Natural killer cell (primary cell): ENCODE measurements around the gene PKP3. TPM values are rescaled to one million over a fixed set of nuclear protein-coding genes. Genes with fewer than 3 reads are reported as not detected.

Source experiments
- ATAC-seq, 3 donors: fragments of 150-1000 bp in 2 of 3; fragments of 200-7000 bp in 1 of 3; cut with Tn5 transposase; 1 replicate in 1 of 3; 2 replicates in 2 of 3; pipeline ENCODE4 v1.10.0; 2021; ENCODE audit warnings: mild to moderate bottlenecking in 2 of 3, moderate library complexity in 2 of 3
- DNase-seq, 2 donors: peaks; one replicate each; pipeline versions ENCODE4 v3.0.0 to v3.0.0-alpha.2; 2013 to 2021; ENCODE audit warnings: mixed read lengths in 1 of 2
- H3K27ac ChIP-seq: one replicate; pipeline ENCODE4 v1.5.1; 2013; ENCODE audit warnings: mild to moderate bottlenecking, low read length
- H3K27me3 ChIP-seq: one replicate; pipeline ENCODE4 v1.6.1; 2013; ENCODE audit warnings: low read length; ENCODE audit not compliant: control insufficient read depth, insufficient read depth
- H3K36me3 ChIP-seq: one replicate; pipeline ENCODE4 v1.6.1; 2013; ENCODE audit warnings: low read length; ENCODE audit not compliant: control insufficient read depth, insufficient read depth
- H3K4me1 ChIP-seq: one replicate; pipeline ENCODE4 v1.6.1; 2013; ENCODE audit warnings: low read length; ENCODE audit not compliant: control insufficient read depth, insufficient read depth
- H3K4me3 ChIP-seq: one replicate; pipeline ENCODE4 v1.5.1; 2013; ENCODE audit warnings: low read length
- H3K9me3 ChIP-seq: one replicate; pipeline ENCODE4 v1.6.1; 2013; ENCODE audit warnings: low read length; ENCODE audit not compliant: control insufficient read depth, insufficient read depth
- H3K27ac Mint-ChIP-seq, 2 donors: one replicate each; pipeline ENCODE4 v1.8.0; 2022; ENCODE audit warnings: mild to moderate bottlenecking in 2 of 2, mixed read lengths in 2 of 2, moderate library complexity in 1 of 2
- H3K27me3 Mint-ChIP-seq, 2 donors: one replicate each; pipeline ENCODE4 v1.8.0; 2022; ENCODE audit warnings: low read depth in 2 of 2, mixed read lengths in 2 of 2
- H3K36me3 Mint-ChIP-seq: one replicate; pipeline ENCODE4 v1.8.0; 2022; ENCODE audit warnings: mixed read lengths
- H3K4me1 Mint-ChIP-seq, 2 donors: one replicate each; pipeline ENCODE4 v1.8.0; 2022; ENCODE audit warnings: mixed read lengths in 2 of 2
- H3K4me3 Mint-ChIP-seq: one replicate; pipeline ENCODE4 v1.8.0; 2022; ENCODE audit warnings: mild to moderate bottlenecking, moderate library complexity, mixed read lengths
- H3K9me3 Mint-ChIP-seq, 2 donors: one replicate each; pipeline ENCODE4 v1.8.0; 2022; ENCODE audit warnings: mixed read lengths in 2 of 2
- CTCF ChIP-seq: fragments of 200-600 bp; IDR thresholded peaks from one replicate; pipeline ENCODE4 v1.8.0; 2022; ENCODE audit warnings: antibody characterized with exemption
- WGBS: methylation state at CpG from one replicate; pipeline ENCODE4 v1.1.7; 2013; ENCODE audit warnings: missing lambda C conversion rate; ENCODE audit not compliant: insufficient coverage; 5-methylcytosine and 5-hydroxymethylcytosine counted together
- intact Hi-C: fragments of 100-400 bp; cut with micrococcal nuclease; formaldehyde crosslinking; loops from one replicate; pipeline ENCODE4 v1.14.2; 2022
- total RNA-seq, 4 donors: library from RNA; stranded (reverse); fragments of 120-200 nt in 1 of 4; gene quantifications; one replicate each; pipeline versions ENCODE4 v1.2.3 to v1.2.4, GENCODE V29; 2013 to 2022

Gene PKP3
- total RNA-seq, 3 donors from 2014 or later (not counting 1 experiment from before 2014, with no cell fraction given) = 0.29 to 0.56 TPM; not detected in 1

GRCh38 chr11:428295-428694, 34.3 kb downstream of the PKP3 start:
- no peaks in the 10 kb centered on the region for H3K27me3 ChIP-seq
- H3K36me3 Mint-ChIP-seq = peaks cover 9% of the 10 kb centered on the region
- H3K27me3 Mint-ChIP-seq = peaks cover 7 to 9% of the 10 kb centered on the region in 2 donors
- no peak for TF ChIP-seq CTCF
- no peaks in the 10 kb centered on the region for H3K36me3 ChIP-seq
- no peaks in the 10 kb centered on the region for H3K4me1 ChIP-seq
- WGBS = 91% methylated on average over 24 of the region's 24 CpGs
- no peak overlapping the region for H3K27ac Mint-ChIP-seq
- no peak overlapping the region for H3K4me3 ChIP-seq
- H3K9me3 Mint-ChIP-seq = peaks cover 4 to 8% of the 10 kb centered on the region in 2 donors
- H3K4me1 Mint-ChIP-seq = no peaks in the 10 kb centered on the region
- no peaks in the 10 kb centered on the region for H3K9me3 ChIP-seq
- H3K27ac ChIP-seq = no peak overlapping the region
- intact Hi-C loops = no loop called here
- no peak for ATAC-seq
- H3K4me3 Mint-ChIP-seq = no peak overlapping the region
- DNase-seq = no peak

- no peaks in the 10 kb centered on the region for H3K9me3 ChIP-seq
- no peaks in the 10 kb centered on the region for H3K36me3 ChIP-seq
- intact Hi-C loops = no loop called here
- Mint-ChIP-seq H3K4me3 (no peak overlapping the region), H3K36me3 (peaks cover 6% of the 10 kb centered on the region), H3K27me3 (peaks cover 4 to 8% of the 10 kb centered on the region in 2 donors), H3K4me1 (no peaks in the 10 kb centered on the region), H3K9me3 (peaks cover 4 to 8% of the 10 kb centered on the region in 2 donors), H3K27ac (no peak overlapping the region)
- WGBS = 93% methylated on average over 27 of the region's 27 CpGs
- H3K4me1 ChIP-seq = no peaks in the 10 kb centered on the region
- H3K27me3 ChIP-seq = no peaks in the 10 kb centered on the region
- no peak overlapping the region for H3K27ac ChIP-seq
- no peak overlapping the region for H3K4me3 ChIP-seq
- no peak for TF ChIP-seq CTCF
- DNase-seq (no peak), ATAC-seq (no peak)
Measured at GRCh38 chr11:429391-429790, 35.4 kb downstream of the PKP3 start.

- Mint-ChIP-seq H3K27me3 (peaks cover 0 to 3% of the 10 kb centered on the region in 2 donors), H3K9me3 (peaks cover 0 to 4% of the 10 kb centered on the region in 2 donors), H3K27ac (no peak overlapping the region), H3K4me1 (no peaks in the 10 kb centered on the region), H3K36me3 (no peaks in the 10 kb centered on the region), H3K4me3 (no peak overlapping the region)
- DNase-seq (no peak), ATAC-seq (no peak)
- H3K27me3 ChIP-seq = no peaks in the 10 kb centered on the region
- no peaks in the 10 kb centered on the region for H3K4me1 ChIP-seq
- H3K27ac ChIP-seq = no peak overlapping the region
- TF ChIP-seq CTCF = no peak
- no peaks in the 10 kb centered on the region for H3K36me3 ChIP-seq
- WGBS = 94% methylated on average over 24 of the region's 25 CpGs
- no peaks in the 10 kb centered on the region for H3K9me3 ChIP-seq
- H3K4me3 ChIP-seq = no peak overlapping the region
- intact Hi-C loops = no loop called here
Measured at GRCh38 chr11:429931-430456, 36.0 kb downstream of the PKP3 start.

- H3K27ac ChIP-seq = no peak overlapping the region
- DNase-seq (no peak), ATAC-seq (no peak)
- H3K27ac Mint-ChIP-seq = no peak overlapping the region
- WGBS = 97% methylated on average over 13 of the region's 13 CpGs
- no peaks in the 10 kb centered on the region for H3K27me3 ChIP-seq
- H3K4me3 Mint-ChIP-seq = no peak overlapping the region
- no peaks in the 10 kb centered on the region for H3K9me3 ChIP-seq
- H3K27me3 Mint-ChIP-seq = no peaks in the 10 kb centered on the region
- H3K4me1 Mint-ChIP-seq = no peaks in the 10 kb centered on the region
- H3K4me3 ChIP-seq = no peak overlapping the region
- H3K36me3 ChIP-seq = no peaks in the 10 kb centered on the region
- intact Hi-C loops = no loop called here
- H3K4me1 ChIP-seq = no peaks in the 10 kb centered on the region
- TF ChIP-seq CTCF = no peak
- H3K9me3 Mint-ChIP-seq = no peaks in the 10 kb centered on the region
- H3K36me3 Mint-ChIP-seq = no peaks in the 10 kb centered on the region
Measured at GRCh38 chr11:431921-432320, 37.9 kb downstream of the PKP3 start.
